WERI-Rb-1 (cell line): ENCODE data around the gene AGAP1.

Source experiments
- DNase-seq: peaks from one replicate; pipeline ENCODE4 v3.0.0-alpha.2; 2020
- H3K27ac ChIP-seq: fragments of 250-450 bp; sonication (Bioruptor Pico); 2 replicates; pipeline ENCODE4 v1.5.1; 2020; ENCODE audit warnings: mild to moderate bottlenecking, moderate library complexity
- H3K27me3 ChIP-seq: fragments of 250-450 bp; sonication (Bioruptor Pico); 2 replicates; pipeline ENCODE4 v1.5.1; 2021; ENCODE audit warnings: mild to moderate bottlenecking, low read depth, moderate library complexity; ENCODE audit not compliant: insufficient read depth, severe bottlenecking
- H3K36me3 ChIP-seq: fragments of 250-450 bp; sonication (Bioruptor Pico); 2 replicates; pipeline ENCODE4 v1.5.1; 2020; ENCODE audit warnings: mild to moderate bottlenecking, moderate library complexity
- H3K4me3 ChIP-seq: 2 replicates; pipeline ENCODE4 v1.5.1; 2011; ENCODE audit warnings: low read depth, mild to moderate bottlenecking, control low read depth, low read length
- H3K9me3 ChIP-seq: fragments of 250-450 bp; sonication (Bioruptor Pico); 2 replicates; pipeline ENCODE4 v1.5.1; 2021; ENCODE audit warnings: mild to moderate bottlenecking, moderate library complexity; ENCODE audit not compliant: severe bottlenecking
- TF ChIP-seq, protein P1 (sequence below): IDR thresholded peaks from 2 replicates; pipeline ENCODE4 v1.5.1; 2011; ENCODE audit warnings: low read depth, mild to moderate bottlenecking, control low read depth, inconsistent platforms, low read length

The AGAP1 gene

DNA sequence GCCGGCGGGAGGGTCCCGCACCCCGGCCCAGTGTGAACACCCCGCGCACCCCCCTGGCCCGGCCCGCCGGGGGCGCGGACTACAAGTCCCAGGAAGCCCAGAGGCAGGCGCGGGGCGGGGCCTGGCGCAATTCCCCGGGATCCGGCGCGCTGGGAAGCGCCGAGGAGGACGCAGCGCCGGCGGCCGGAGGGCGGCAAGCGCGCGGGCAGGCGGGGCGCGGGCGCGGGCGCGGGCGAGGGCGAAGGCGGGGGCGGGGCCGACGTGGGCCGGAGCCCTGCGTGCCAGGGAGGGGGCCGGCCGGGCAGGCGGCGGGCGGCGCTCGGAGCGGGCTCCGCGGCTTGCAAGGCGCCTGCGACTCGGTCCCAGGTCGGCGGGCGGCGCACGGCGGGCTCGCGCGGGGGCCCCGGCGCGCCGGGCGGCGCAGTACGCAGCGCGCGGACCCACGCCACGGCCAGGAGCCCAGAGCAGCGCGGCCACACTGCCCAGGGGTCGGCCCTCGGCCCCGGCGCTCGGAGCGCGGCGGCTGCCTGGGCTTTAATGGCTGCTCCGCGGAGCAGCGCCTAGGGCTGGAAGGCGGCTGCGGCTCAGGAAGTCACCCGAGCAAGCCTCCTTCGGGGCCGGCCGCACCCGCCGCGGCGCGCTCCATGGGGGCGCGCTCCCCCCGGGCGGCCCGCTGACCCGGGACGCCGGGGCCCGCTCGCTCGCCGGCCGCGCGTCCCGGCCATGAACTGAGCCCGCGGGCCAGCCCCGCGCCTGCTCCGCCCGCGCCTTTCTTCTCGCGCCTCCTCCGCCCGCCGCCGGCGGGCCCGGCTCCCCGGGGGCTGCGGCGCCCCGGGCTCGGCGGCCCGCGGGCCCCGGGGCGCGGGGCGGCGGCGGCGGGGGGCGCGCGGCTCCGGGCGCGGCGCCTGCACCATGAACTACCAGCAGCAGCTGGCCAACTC lies at the start of gene AGAP1:
Gene AGAP1 (plus strand): TSS at position 269 of the 941 bp plus-strand sequence.
- Histone ChIP-seq H3K9me3 (peaks cover 22% of the 10 kb centered on the region), H3K27ac (no peak within 1 kb of the TSS)
- DNase-seq, result peak; percentile 84

DNA sequence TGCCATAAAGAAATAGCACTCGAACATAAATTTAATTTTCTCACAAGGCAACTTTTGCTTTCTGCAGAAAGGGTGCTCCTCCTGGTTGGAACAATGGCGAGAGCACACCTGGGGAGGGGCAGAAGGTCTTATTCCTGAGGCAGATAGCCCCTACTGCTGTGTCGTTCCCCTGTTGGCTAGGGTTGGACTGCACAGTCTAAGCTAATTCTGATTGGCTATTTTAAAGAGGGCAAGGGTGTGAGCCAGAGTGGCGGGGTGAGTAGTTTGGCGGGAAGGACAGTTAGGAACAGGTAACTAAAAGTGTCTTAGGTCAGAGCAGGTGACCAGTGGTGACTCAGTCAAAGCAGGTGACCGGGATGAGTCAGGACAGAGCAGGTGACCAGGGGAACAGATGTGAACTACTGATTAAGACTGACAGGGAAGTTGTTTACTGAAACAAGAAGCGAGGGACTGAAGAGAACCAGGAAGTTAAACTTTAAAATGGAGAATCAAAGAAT lies 49.7 kb upstream of the AGAP1 start:
- no peak overlapping the region for H3K4me3 ChIP-seq
- H3K27me3 ChIP-seq, result no peaks in the 10 kb centered on the region
- no peaks in the 10 kb centered on the region for H3K9me3 ChIP-seq
- DNase-seq, result peak; percentile 62
- H3K36me3 ChIP-seq, result no peaks in the 10 kb centered on the region
- H3K27ac ChIP-seq, result peak overlapping the region; percentile 94
- TF ChIP-seq, protein P1, sequence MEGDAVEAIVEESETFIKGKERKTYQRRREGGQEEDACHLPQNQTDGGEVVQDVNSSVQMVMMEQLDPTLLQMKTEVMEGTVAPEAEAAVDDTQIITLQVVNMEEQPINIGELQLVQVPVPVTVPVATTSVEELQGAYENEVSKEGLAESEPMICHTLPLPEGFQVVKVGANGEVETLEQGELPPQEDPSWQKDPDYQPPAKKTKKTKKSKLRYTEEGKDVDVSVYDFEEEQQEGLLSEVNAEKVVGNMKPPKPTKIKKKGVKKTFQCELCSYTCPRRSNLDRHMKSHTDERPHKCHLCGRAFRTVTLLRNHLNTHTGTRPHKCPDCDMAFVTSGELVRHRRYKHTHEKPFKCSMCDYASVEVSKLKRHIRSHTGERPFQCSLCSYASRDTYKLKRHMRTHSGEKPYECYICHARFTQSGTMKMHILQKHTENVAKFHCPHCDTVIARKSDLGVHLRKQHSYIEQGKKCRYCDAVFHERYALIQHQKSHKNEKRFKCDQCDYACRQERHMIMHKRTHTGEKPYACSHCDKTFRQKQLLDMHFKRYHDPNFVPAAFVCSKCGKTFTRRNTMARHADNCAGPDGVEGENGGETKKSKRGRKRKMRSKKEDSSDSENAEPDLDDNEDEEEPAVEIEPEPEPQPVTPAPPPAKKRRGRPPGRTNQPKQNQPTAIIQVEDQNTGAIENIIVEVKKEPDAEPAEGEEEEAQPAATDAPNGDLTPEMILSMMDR, result no peak

More for the DNA sequence above, at the start of gene AGAP1:
- H3K4me3 ChIP-seq, result peak within 1 kb of the TSS; percentile 49
- H3K36me3 ChIP-seq, result no peaks in the 10 kb centered on the region
- peaks cover 56% of the 10 kb centered on the region for H3K27me3 ChIP-seq
- TF ChIP-seq, protein P1, result no peak

DNA sequence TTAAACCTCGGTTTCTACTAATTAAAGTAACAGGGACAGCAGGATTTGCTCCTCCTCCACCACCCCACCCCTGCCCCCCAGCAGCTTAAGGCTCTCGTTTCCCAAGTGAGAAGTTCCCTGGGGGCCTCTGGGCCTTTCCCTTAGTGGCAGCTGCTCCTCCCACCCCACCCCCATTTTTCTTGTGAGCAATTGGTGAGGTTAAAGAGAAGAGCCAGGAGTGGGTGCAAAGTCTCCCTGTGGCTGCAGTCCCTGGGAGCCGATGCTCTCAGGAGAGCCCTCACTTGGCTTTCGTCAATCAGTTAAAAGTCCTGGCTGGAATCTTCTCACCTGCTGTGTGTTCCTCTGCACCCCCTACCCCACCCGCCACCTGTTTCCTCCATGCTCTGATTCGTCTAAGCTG lies 48.7 kb upstream of the AGAP1 start:
- Histone ChIP-seq H3K27me3 (no peaks in the 10 kb centered on the region), H3K9me3 (no peaks in the 10 kb centered on the region), H3K27ac (peak overlapping the region; percentile 94), H3K36me3 (no peaks in the 10 kb centered on the region), H3K4me3 (peak overlapping the region; percentile 29)
- DNase-seq, result peak; percentile 92
- TF ChIP-seq, protein P1, result no peak

DNA sequence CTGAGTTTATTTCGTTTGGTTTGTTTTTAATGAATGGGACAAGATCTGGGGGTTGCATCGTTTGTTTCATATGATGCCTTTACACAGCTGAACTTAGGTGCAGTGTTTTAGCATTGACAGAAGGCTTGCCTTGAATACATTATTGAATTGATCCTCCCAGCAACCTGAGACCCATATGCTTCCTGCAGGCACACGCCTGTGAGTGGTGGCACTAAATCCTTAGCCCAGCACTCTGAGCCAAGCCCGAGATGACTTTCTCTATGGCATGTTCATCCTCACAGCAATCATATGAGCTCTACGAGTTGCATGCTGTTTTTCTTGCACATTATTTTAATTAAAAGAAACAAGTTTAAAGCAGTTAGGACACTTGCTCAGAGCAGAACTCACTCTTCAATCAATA lies 47.8 kb upstream of the AGAP1 start:
- no peaks in the 10 kb centered on the region for H3K9me3 ChIP-seq
- H3K36me3 ChIP-seq, result no peaks in the 10 kb centered on the region
- no peak overlapping the region for H3K4me3 ChIP-seq
- H3K27me3 ChIP-seq, result no peaks in the 10 kb centered on the region
- TF ChIP-seq, protein P1, result no peak
- H3K27ac ChIP-seq, result peak overlapping the region; percentile 94
- peak; percentile 64 for DNase-seq

DNA sequence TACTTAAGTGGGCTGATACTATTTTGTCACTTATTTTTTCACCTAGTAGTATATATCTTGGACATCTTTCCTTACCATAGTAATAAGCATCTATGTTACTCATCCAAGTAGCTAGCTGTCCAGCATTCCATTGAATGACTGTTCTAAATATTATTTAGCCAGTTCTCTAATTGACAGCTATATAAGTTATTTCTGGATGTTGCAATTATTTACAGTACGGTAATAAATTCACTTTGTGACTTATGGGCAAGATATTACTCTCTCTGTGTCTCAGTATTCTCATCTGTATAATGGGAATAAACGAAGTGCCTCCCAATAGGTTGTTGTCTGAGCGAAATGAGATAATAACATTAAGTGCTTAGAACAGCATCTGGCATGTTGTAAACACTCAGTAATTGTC lies 46.6 kb upstream of the AGAP1 start:
- Histone ChIP-seq H3K27me3 (no peaks in the 10 kb centered on the region), H3K27ac (no peak overlapping the region), H3K4me3 (no peak overlapping the region), H3K9me3 (no peaks in the 10 kb centered on the region), H3K36me3 (no peaks in the 10 kb centered on the region)
- DNase-seq, result no peak
- TF ChIP-seq, protein P1, result no peak
